ENCODE data around the gene SSH2.

- TF ChIP-seq CTCF (conservative IDR thresholded peaks at IDR 0.05; ENCODE audit: low read depth, low read length) (no peak), EZH2 (IDR thresholded peaks at IDR 0.05; ENCODE audit: low read length, unreplicated experiment) (no peak), EZH2phosphoT487 (IDR thresholded peaks at IDR 0.05; ENCODE audit: borderline replicate concordance, low read length) (no peak)
Measured at GRCh38 chr17:29838961-29839360, 91.1 kb downstream of the SSH2 start.

Data from PC-3 (cell line).